Keratinocyte (primary cell): ENCODE measurements around the gene FSTL1. TPM values are rescaled to one million over a fixed set of nuclear protein-coding genes. Genes with fewer than 3 reads are reported as not detected.

Experiments
- DNase-seq: peaks from one replicate; pipeline ENCODE4 v3.0.0-alpha.2; 2011; ENCODE audit warnings: low read depth, missing footprints, low spot score
- FAIRE-seq: peaks from 2 replicates; lab custom pipeline; 2011; peaks lifted over from hg19 to GRCh38; lab: Jason Lieb, UNC
- H2AFZ ChIP-seq: 2 replicates; pipeline ENCODE4 v1.6.0; 2012; ENCODE audit warnings: low read length, control low read depth, inconsistent platforms; ENCODE audit not compliant: control insufficient read depth
- H3K27ac ChIP-seq: 2 replicates; pipeline ENCODE4 v1.5.1; 2011; ENCODE audit warnings: low read length; ENCODE audit not compliant: control insufficient read depth, insufficient read depth
- H3K27me3 ChIP-seq: 3 replicates; pipeline ENCODE4 v1.6.0; 2011; ENCODE audit warnings: low read length; ENCODE audit not compliant: control insufficient read depth, insufficient read depth; ENCODE audit errors: extremely low read depth
- H3K36me3 ChIP-seq, 2 experiments: 2 replicates in 1 of 2; 3 replicates in 1 of 2; pipeline ENCODE4 v1.5.1; 2011; ENCODE audit warnings: low read length in 2 of 2, mild to moderate bottlenecking in 1 of 2; ENCODE audit not compliant: control insufficient read depth in 2 of 2, insufficient read depth in 2 of 2; ENCODE audit errors: extremely low read depth in 1 of 2
- H3K4me1 ChIP-seq: 3 replicates; pipeline ENCODE4 v1.5.1; 2011; ENCODE audit warnings: low read length; ENCODE audit not compliant: control insufficient read depth, insufficient read depth; ENCODE audit errors: extremely low read depth
- H3K4me2 ChIP-seq: 3 replicates; pipeline ENCODE4 v1.6.0; 2011; ENCODE audit warnings: low read depth, low read length; ENCODE audit not compliant: control insufficient read depth, insufficient read depth; ENCODE audit errors: extremely low read depth
- H3K4me3 ChIP-seq, 3 experiments: fragments of 200-600 bp in 1 of 3; sonication (generic) in 1 of 3; 2 replicates in 2 of 3; 3 replicates in 1 of 3; pipeline ENCODE4 v1.5.1; 2011 to 2016; ENCODE audit warnings: low read length in 3 of 3, mild to moderate bottlenecking in 3 of 3, control low read depth in 2 of 3, inconsistent platforms in 1 of 3, low read depth in 1 of 3, mixed read lengths in 1 of 3, mixed run types in 1 of 3, moderate library complexity in 1 of 3; ENCODE audit not compliant: control insufficient read depth in 2 of 3, insufficient read depth in 2 of 3; ENCODE audit errors: extremely low read depth in 1 of 3
- H3K79me2 ChIP-seq: 2 replicates; pipeline ENCODE4 v1.6.0; 2012; ENCODE audit warnings: low read length; ENCODE audit not compliant: control insufficient read depth, insufficient read depth
- H3K9ac ChIP-seq: 3 replicates; pipeline ENCODE4 v1.6.0; 2011; ENCODE audit warnings: low read length; ENCODE audit not compliant: control insufficient read depth, insufficient read depth; ENCODE audit errors: extremely low read depth
- H3K9me1 ChIP-seq: 3 replicates; pipeline ENCODE4 v1.6.0; 2011; ENCODE audit warnings: low read length; ENCODE audit not compliant: control insufficient read depth, insufficient read depth; ENCODE audit errors: extremely low read depth
- H3K9me3 ChIP-seq: 2 replicates; pipeline ENCODE4 v1.5.1; 2012; ENCODE audit warnings: low read depth, low read length; ENCODE audit not compliant: control insufficient read depth
- H4K20me1 ChIP-seq: 3 replicates; pipeline ENCODE4 v1.6.0; 2011; ENCODE audit warnings: low read length; ENCODE audit not compliant: control insufficient read depth, insufficient read depth; ENCODE audit errors: extremely low read depth
- EZH2 ChIP-seq: IDR thresholded peaks from one replicate; pipeline ENCODE4 v1.6.1; 2012; ENCODE audit warnings: inconsistent platforms, mild to moderate bottlenecking, low read length, moderate library complexity
- dilution Hi-C: fragments of 300-500 bp; cut with MboI; formaldehyde crosslinking; loops from one replicate; pipeline ENCODE4 v1.7.0; 2020; ENCODE audit warnings: low sequenced_read_pairs; ENCODE audit not compliant: extremely low pct_ligation_motif_present
- polyA plus RNA-seq, 5 experiments: library from polyadenylated mRNA; depleted of rRNA in 3 of 5; stranded (reverse) in 3 of 5; stranded (forward) in 1 of 5; unstranded in 1 of 5; fragments of >200 nt; gene quantifications; 1 replicate in 1 of 5; 2 replicates in 3 of 5; 3 replicates in 1 of 5; pipeline versions ENCODE4 v1.2.1 to v1.2.3, GENCODE V29; 2011 to 2012; ENCODE audit warnings: missing spikeins in 2 of 5, low read depth in 1 of 5, low replicate concordance in 1 of 5
- TF ChIP-seq, protein P1 (sequence below), 3 experiments: IDR thresholded peaks in 1 of 3; conservative IDR thresholded peaks in 1 of 3; optimal IDR thresholded peaks in 1 of 3; 2 replicates in 2 of 3; 3 replicates in 1 of 3; pipeline versions ENCODE3 to v1.5.1; 2011; ENCODE audit warnings: low read length in 3 of 3, mild to moderate bottlenecking in 3 of 3, moderate library complexity in 2 of 3, control low read depth in 1 of 3, inconsistent platforms in 1 of 3; ENCODE audit not compliant: insufficient read depth in 2 of 3; ENCODE audit errors: extremely low read depth in 1 of 3

The FSTL1 gene
- polyA plus RNA-seq, 1 donor (not counting 4 experiments of a cell fraction or from before 2014, with no cell fraction given), result 59.0 TPM

DNA sequence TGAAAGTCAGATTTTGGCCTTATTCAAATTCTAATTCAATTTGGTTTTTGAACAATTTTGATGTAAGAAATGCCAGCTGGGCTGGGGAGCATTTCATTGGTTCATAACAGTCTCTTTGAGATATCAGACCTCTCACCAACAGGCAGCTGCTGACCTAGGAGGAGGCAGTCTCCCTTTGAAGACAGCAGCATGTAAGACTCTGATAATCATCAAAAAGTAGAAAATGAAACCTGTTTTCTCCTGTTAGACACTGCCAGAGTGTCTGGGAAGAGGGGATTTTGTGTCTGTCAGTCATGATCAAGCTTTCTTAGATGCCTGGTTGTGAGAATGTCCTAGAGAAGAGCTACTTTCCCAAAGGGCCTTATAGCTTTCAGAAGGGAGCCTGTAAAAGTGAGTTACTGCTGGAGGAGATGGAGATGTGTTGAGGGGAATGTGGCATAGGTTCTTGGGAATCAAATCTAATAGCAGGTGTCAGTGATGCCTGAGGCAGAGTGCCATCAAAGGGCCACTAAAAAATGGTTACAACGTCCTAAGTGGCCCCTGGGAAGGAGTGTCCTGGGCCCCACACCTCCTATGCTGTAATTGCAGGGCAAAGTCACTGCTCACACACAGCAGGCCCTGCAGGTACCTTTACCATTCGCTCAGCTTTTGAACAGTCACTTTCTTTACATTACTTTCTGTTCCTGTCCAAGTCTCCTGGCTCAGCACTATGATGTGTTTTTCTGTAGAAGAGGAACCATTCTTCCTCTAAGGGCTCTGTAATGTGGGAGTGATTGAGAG lies 43.1 kb downstream of the FSTL1 start:
- no peaks in the 10 kb centered on the region for H3K4me1 ChIP-seq
- no peak overlapping the region for H3K4me3 ChIP-seq
- no peak for TF ChIP-seq EZH2
- TF ChIP-seq, protein P1, sequence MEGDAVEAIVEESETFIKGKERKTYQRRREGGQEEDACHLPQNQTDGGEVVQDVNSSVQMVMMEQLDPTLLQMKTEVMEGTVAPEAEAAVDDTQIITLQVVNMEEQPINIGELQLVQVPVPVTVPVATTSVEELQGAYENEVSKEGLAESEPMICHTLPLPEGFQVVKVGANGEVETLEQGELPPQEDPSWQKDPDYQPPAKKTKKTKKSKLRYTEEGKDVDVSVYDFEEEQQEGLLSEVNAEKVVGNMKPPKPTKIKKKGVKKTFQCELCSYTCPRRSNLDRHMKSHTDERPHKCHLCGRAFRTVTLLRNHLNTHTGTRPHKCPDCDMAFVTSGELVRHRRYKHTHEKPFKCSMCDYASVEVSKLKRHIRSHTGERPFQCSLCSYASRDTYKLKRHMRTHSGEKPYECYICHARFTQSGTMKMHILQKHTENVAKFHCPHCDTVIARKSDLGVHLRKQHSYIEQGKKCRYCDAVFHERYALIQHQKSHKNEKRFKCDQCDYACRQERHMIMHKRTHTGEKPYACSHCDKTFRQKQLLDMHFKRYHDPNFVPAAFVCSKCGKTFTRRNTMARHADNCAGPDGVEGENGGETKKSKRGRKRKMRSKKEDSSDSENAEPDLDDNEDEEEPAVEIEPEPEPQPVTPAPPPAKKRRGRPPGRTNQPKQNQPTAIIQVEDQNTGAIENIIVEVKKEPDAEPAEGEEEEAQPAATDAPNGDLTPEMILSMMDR (optimal IDR thresholded peaks at IDR 0.05 in 1 of 3, IDR thresholded peaks at IDR 0.05 in 1 of 3, conservative IDR thresholded peaks at IDR 0.05 in 1 of 3; ENCODE audit: extremely low read depth in 1 of 3, insufficient read depth in 2 of 3, low read length in 3 of 3), result no peak
- H3K27me3 ChIP-seq, result no peaks in the 10 kb centered on the region
- dilution Hi-C loops, result no loop called here
- no peak for FAIRE-seq
- no peak overlapping the region for H2AFZ ChIP-seq
- no peaks in the 10 kb centered on the region for H3K9me3 ChIP-seq
- peaks cover 24 to 36% of the 10 kb centered on the region in 2 experiments for H3K36me3 ChIP-seq
- no peaks in the 10 kb centered on the region for H4K20me1 ChIP-seq
- H3K79me2 ChIP-seq, result no peaks in the 10 kb centered on the region
- no peak overlapping the region for H3K27ac ChIP-seq
- no peak overlapping the region for H3K4me2 ChIP-seq
- H3K9ac ChIP-seq, result no peak overlapping the region
- H3K9me1 ChIP-seq, result peaks cover 2% of the 10 kb centered on the region
- DNase-seq, result no peak

DNA sequence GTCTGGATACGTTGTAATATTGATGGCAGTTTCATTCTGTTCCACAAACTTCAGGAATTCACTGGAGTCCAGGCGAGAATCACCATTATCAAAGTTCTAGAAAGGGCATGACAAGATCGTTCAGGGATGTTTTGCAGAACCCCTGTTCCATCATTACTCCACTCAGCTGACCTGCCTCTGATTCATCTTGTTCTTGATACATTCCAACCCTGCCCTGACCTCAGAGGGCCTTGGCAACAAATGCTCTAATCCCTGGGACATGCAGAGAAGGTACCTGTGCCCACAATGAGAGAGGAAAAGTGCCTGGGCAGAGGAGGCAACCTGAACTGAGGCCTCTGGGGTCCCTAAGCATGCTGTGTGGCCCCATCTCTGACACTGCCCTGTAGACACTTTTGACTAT lies 45.9 kb downstream of the FSTL1 start:
- Histone ChIP-seq H3K4me3 (no peak overlapping the region), H3K4me2 (no peak overlapping the region), H4K20me1 (no peaks in the 10 kb centered on the region), H2AFZ (no peak overlapping the region), H3K9me1 (peaks cover 2% of the 10 kb centered on the region), H3K79me2 (no peaks in the 10 kb centered on the region), H3K4me1 (no peaks in the 10 kb centered on the region), H3K27me3 (no peaks in the 10 kb centered on the region), H3K36me3 (peaks cover 27 to 42% of the 10 kb centered on the region in 2 experiments), H3K27ac (no peak overlapping the region), H3K9me3 (no peaks in the 10 kb centered on the region), H3K9ac (no peak overlapping the region)
- DNase-seq (no peak), FAIRE-seq (no peak)
- TF ChIP-seq, protein P1 (optimal IDR thresholded peaks at IDR 0.05 in 1 of 3, IDR thresholded peaks at IDR 0.05 in 1 of 3, conservative IDR thresholded peaks at IDR 0.05 in 1 of 3; ENCODE audit: extremely low read depth in 1 of 3, insufficient read depth in 2 of 3, low read length in 3 of 3), result no peak
- no peak for TF ChIP-seq EZH2
- dilution Hi-C loops, result no loop called here
